GM21526 (cell line): ENCODE data around the gene RPS21.

ENCODE experiments used
- ATAC-seq: cut with Tn5 transposase; IDR thresholded peaks from one replicate; pipeline ENCODE4 v1.9.1; 2021; ENCODE audit warnings: moderate library complexity; ENCODE audit not compliant: unreplicated experiment, low FRiP score

Gene RPS21

DNA sequence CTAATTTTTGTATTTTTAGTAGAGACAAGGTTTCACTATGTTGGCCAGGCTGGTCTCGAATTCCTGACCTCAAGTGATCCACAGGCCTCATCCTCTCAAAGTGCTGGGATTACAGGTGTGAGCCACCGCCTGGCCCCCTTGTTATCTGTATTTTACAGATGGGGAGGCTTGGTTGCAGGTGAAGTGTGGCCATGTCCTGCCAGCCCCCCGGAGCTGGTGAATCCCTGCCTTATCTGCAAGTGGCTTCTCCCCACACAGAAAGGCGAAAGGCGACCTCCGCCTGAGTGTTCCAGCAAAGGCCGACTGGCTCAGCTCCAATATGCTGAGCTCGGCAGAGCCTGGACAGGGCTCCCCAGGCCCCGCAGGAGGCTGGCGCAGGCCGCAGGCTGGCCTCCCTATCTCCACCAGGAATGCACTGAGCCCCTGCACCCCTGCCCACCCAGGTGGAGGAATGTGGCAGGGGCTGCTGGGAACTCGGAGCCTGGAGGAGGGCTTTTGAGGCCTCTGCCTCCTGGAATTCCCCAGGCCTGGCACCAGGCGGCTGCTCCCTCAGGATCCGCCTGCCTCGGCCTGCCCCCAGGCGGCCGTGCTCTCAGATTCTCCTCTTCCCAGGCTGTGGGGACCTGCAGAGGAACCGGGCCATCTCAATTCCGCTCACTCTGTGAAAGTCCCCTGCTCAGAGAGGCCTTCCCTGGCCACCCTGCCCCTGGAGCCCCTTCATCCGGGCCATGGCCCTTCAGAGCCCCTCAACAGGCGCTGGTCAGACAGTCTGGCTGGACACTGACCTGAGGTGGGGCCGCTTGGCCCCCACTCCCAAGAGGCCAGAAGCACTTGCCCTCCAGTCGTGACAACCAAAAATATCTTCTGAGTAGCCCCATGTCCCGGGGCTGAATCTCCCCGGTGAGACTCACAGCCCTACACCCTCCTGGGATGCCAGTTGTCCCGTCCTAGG lies 10.5 kb upstream of the RPS21 start:
- no peak for ATAC-seq

DNA sequence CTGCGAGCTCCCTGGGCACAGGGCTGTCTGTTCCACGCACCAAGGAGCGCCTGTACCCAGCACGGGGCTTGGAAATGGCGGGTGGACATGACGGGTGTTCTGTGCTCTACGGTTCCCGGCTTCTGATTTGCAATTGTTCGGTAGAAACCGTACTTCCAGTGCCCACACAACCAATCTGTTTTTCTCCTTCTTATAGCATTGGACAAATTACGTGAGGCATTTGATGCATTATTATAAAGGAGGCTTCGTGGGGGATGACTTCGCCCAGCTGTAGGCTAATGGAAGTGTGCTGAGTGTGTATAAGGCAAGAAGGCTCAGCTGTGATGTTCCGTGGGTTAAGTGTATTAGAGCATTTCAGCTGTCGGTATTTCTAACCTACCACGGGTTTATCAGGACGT lies 9.8 kb upstream of the RPS21 start:
- ATAC-seq = no peak

DNA sequence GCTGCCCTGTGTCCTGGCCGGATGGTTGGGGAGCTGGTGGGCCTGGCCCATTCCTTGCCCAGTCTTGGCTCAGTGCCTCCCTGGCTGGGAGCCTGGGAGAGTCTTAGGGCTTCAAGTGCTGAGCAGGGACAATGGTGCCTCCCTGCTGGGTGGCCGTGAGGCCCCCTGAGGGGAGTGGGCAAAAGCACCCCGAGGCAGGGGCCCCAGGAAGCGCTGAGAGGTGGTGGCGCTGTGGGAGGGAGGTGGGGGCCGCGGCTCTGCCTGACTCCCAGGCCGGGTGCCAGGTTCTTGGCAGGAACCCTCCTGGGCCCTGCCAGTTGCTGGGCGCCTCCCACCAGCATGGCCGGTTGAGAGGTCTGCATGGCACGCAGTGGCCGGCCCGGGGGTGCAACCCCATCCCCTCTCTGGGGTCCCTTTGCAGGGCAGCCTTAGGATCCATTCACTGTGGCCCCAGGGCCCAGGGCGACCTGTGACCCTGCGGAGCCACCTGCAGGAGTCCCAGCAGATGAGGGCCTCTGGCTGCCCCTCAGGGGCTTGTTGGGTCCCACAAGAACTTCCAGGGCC lies 9.2 kb upstream of the RPS21 start:
- ATAC-seq = no peak

DNA sequence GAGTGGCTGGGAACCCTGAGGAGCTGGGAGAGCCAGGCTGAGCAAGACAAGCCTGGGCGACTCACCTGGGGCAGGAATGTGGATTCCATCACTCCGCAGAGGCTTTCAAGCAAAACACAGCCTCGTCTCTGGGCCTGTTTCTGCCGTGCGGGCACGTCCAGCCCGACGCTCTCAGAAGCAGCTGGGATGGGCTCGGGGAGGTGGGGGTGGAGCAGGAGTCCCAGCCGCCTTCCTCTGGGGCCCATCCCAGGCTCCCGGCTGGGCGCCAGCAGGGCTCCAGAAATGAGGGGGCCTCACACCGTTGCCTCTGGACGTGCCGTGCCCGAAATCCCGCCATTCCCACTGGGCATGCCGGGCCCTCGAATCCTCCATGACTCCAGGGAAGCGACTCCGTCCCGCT lies 8.7 kb upstream of the RPS21 start:
- no peak for ATAC-seq

DNA sequence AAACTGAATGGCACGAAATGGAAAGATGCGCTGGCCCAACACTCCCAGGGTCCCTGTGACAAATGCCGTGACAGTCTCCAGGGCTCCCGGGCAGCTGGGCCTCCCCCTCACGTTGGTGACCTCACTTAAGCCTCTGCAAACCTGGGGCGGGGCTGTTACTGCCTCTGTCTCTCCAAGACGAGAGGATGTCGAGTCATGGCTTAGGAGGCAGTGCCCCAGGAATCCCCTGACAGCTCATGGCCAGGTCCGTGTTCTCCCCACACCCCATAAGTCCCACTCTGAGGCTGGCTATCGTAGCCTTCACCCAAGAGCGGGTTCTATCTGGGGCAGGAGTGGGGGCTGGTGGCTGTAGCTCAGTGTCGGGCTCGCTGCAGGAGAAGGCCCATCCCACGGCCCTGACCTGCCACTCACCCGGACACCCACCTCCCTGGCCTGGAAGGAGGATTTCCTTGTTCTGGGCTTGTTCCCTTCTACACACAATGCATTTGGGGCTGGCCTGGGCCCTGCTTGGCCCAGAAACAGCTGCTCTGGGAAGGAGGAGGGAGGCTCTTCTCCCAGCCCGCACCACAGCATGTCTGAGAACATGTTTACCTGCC lies 5.6 kb upstream of the RPS21 start:
- ATAC-seq = no peak

DNA sequence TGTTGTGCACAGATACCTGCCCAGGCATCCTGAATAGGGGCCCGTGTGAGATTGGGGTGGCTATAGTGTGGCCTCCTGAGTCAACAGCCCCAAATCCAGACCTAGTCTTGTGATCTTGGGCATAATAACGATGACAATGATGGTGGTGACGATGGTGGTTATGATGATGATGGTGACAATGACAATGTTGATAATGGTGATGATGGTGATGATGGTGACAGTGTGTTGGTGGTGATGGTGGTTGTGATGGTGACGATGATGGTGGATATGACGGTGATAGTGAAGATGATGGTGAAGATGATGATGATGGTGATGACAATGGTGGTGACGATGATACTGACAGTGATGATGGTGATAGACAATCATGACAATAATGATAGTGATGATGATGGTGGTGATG lies 5.1 kb upstream of the RPS21 start:
- no peak for ATAC-seq

DNA sequence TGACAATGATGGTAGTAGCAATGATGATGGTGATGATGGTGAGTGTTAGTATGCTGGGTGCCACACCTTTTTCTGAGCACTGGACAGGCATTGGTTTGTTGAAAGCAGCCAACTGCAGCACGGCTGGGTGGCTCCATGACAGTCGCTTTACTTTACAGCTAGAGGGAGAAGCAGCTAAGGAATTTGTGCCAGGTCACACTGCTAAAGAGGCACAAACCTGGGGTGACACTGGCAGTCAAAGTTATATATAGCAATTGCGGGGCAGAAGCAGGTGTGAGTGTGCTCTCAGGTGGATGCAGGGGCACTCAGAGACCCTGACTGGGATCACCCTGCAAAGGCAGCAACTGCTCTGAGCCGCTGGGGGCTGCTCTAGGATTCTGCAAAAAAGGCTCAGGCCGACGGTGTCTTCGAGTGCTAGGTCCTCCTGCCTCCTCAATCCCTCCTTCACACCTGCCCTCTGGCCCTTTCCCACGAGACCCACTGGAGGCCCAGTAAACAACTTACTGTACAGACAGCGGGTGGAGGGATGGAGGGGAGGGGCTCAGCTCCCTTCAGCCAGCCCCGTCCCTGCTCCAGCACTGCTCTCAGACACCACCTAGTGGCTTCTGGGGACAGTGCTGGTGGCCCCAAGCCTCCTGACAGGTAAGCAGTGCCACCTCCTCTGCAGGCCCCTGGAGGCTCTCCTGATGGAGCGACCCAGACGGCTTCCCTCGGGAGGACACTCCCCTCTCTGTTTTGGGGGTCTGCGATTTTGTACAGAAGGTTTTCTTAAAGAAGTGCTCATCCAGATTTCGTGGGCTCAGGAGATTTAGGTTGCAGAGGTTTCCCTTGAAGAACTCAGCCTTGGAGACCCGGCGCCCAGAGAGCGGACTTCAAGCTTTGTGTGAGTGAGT lies 4.4 kb upstream of the RPS21 start:
- peak; percentile 50 for ATAC-seq

DNA sequence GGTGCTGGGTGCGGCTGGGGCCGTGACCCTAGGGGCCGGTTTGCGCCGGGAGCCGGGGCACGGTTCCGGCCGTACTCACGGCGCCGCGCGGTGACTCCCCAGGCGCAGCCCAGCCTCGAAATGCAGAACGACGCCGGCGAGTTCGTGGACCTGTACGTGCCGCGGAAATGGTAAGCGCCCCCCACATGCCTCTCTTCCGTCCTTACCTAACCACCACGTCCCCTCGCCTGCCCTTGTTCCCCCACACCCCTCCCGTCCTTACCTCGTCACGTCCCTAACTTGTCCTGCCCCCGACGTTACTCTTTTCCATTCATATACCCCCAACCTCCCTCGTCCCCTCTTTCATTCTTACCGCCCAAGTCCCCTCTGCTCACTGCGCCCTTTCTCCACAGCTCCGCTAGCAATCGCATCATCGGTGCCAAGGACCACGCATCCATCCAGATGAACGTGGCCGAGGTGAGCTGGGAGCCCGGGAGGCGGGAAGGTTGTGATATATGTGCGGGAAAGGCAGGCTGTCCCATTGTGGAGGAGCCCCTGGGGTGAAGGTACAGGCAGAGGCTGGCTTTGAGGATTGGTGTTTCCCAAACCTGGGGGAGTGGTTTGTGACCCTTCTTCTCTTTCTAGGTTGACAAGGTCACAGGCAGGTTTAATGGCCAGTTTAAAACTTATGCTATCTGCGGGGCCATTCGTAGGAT lies 463 bp downstream of the RPS21 start:
- no peak for ATAC-seq

DNA sequence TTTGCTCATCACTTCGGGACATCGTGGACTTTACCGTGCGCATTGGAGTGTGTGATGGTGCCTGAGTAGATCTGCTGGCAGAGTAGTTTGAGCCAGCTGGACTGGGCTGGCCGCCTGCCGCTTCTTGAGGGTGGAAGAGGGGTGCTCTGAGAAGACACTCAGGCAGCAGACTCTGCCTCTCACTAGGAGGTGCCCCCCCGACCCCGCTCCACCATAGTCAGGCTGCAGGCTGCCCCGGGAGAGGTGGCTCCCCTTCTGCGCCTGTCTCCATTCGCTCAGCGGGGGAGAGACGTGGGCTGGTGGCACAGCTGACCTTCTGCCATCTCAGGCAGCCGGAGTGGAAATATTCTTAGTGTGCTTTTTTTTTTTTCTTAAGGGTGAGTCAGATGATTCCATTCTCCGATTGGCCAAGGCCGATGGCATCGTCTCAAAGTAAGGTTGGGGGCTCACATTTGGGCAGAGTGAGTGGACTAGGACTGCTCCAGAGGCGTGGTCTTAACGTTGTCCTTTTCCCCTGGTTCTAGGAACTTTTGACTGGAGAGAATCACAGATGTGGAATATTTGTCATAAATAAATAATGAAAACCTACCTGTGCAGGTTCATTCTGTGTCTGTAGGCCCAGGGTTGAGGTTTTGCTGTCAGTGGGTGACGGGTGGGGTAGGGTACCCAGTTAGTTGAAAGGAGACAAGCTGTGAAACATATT lies 1.2 kb downstream of the RPS21 start:
- ATAC-seq = no peak

DNA sequence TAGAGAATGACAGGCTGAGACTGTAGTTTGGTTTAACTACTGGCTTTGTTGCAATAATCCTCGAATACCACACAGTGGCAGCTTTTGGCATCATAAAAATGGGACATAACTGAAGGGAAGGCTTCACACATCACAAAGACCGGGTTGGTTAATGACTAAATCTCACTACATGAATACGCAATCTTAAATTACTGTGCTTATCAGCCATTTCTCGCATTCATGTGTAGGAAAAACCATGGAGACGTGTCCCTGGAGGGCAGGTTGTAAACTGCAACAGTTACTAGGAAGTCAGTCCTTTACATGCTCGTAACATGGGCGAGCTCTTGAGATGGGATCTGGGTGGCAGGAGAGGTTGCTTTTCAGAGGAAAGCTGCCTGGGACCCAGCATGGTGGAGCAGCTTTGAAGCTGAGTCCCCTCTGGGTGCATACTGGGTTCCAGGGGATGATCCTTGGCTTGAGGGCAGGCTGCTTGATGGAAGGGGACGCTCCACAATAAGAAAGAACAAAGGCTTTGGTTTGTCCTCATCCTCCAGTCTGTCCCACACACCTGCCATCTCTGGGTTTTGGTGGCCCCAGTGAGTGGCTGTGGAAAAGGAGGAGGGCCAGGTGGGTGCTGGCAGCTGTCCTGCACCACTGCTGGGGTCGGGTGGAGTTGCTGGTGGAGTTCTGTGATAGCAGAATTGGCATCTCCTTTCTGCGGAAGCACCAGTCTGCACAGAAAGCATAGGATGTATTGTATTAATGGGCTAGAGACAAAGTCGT lies 2.1 kb downstream of the RPS21 start:
- no peak for ATAC-seq

DNA sequence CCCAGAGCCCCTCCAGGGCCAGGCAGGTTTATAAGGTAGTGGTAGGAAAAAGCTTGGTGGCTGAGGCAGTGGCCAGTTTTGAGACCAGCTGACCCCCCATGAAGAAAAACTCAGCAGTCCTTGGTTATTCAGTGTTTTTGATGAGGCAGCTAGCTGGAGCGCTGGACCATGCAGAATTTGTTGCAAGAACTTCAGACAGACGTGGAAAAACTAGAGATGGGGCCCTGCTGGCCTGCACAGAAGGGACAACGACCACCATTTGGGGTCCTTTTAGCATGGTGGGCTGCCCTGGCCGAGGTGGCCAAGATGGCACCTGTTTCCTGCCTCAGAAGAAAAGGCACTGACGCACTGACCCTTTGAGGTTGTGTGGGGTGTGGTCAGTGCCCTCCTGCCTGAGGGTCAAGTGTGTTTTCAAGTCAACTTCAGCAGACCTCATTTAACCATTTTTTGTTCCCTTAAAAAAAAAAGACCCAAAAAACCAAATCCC lies 2.7 kb downstream of the RPS21 start:
- no peak for ATAC-seq

DNA sequence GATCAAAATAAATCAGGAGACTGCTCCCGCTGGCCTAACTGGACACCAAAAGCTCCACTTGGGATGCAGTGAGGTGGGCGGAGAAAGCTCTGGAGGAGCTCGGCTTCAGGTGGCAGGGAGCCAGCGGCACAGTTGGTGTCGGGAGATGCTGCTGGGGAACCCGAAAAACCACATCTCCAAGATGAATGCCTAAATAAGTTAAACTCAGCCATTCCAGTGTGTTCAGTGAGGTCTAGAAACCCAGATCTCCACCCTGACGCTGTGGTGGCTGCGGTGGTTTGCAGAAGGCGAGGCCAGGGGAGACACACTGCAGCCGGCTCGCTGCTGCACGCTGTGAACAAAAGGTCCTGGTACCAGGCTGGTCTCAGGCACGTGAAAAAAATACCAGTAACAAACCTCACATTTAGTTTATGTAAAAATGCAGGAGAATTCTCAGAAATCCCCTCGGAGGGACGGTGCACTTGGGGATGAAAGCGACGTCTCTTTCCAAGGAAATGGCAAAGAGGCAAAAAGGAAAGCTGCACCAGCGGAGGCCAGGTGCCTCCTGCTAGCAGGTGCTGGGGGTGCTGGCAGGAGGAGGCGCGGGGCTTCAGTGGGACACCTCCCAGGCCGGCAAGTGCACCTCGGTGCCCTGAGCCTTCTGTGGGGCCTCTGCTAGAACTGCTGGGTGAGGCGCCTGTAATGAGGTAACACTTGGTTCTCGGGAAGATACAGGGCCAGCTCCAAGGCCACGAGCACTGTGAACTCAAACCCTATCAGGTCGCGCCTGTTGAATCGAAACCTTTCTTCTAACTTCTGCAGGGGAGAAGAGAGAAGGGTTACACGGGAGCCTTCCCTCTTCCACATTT lies 3.6 kb downstream of the RPS21 start:
- no peak for ATAC-seq

DNA sequence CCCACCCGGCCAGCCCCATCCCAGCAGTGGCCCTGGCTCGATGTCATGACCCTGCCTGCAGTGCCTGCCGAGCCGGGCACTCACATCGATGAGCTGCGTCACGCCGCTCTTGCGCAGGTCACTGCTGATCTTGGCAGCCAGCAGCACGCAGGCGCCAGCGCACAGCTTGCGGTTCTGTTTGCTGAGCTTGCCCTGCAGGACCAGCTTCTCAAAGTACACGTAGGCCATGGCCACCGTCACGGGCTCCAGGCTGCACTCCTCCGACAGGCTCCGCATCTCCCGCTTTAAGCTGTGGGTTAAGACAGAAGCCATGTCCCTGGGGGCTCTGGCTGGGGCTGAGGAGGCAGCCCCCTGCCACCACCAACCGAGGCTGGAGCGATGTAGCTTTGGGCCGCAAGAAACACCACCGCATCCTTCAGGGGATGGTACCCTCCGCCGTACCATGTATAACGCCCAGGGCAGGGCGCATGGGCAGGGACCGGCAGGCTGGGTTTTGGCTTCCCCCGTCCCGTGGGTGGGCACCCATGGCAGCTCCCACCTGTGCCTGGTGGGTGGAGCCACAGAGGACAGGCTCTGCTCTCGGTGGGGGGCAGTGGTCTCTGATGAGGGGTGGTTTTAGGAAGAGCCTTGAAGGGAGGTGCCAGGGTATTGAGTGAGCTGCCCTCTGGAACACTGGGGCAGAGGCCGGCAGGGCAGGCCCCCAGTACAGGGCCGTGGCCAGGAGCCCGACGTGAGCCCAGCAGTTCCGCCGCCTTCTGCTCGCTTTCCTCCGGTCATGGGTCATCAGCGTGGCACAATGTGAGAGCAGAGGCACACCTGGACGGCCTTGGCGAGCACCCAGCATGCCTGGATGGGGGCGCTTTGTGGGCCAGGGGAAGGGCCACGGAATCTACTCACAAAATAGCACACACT lies 4.5 kb downstream of the RPS21 start:
- no peak for ATAC-seq

DNA sequence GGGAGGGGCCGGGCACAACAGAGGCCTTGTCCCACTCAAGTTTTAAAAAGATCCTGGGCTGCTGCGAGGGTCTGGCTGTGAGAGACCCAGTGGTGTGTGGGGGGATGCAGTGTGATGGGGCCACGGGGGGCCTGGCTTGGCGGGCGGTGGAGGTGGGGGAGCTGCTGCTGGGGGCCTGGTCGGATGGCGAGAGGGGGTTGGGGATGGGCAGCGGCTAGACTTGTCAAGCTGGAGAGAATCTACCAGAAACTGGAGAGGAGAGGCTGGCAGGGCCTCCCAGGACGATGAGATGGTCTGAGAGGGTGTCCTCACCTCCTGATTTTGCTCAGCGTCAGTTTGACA lies 5.1 kb downstream of the RPS21 start:
- no peak for ATAC-seq

DNA sequence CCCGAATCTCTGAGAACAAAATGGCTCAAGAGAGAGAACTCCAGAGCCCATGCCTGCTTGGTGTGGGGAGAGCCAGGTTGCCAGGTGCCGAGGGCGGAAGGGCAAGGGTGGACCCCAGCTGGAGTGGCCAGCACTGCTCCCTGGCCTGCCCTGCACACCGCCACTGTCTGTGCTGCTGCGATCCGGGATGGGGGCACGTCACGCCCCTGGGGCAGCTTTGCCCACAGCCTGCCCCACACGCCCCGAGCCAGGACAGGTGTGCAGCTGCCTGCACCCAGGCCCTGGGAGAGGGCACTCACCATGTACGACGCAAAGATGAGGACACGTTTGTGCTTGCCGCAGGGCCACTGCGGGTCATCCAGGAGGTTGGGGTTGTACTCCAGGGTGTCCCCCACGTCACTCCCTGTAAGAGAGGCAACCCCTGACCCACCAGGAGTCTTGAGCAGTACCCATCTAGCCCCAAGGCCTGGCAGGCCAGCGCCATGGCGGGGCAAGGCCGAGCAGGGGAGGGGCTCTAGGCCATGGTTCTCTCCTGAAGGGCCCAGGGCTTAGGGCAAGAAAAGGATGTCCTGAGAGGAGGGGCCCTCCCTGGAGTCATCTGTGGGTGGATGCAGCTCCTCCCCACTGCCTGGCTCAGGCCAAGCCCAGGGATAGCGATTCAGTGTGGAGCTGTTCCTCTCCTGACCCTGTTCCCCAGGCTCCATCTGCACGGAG lies 5.9 kb downstream of the RPS21 start:
- ATAC-seq = no peak

DNA sequence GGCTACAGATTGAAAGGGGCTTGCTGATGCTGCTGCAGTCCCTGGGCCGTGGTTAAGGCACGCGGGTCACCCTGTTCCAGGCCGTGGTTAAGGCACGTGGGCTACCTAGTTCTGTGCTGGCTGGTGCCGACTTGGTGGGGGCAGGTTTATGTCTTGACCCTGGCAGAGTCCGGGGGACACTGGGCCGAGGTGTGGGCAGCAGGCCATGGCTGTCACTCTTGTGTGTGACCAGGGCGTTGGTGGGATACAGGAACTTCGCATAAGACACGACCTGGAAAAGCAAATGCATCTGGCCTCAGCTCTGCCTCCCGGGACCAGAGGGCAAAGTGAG lies 6.4 kb downstream of the RPS21 start:
- ATAC-seq = no peak
